H9 (cell line): Measurements from ENCODE around the gene EMX2. TPM values are rescaled to one million over a fixed set of nuclear protein-coding genes. Genes with fewer than 3 reads are reported as not detected.

Source experiments
- DNase-seq: peaks from one replicate; pipeline ENCODE4 v3.0.0-alpha.2; 2017
- H2AFZ ChIP-seq: one replicate; pipeline ENCODE4 v1.6.1; 2013; ENCODE audit warnings: mild to moderate bottlenecking, low read length, control low read depth, moderate library complexity
- H2AK5ac ChIP-seq: 2 replicates; pipeline ENCODE4 v1.6.1; 2013; ENCODE audit warnings: low read length, control low read depth, mixed read lengths; ENCODE audit not compliant: insufficient read length
- H2BK120ac ChIP-seq: one replicate; pipeline ENCODE4 v1.6.1; 2013; ENCODE audit warnings: low read depth, mild to moderate bottlenecking, low read length, control low read depth, inconsistent platforms; ENCODE audit not compliant: poor library complexity, severe bottlenecking
- H2BK12ac ChIP-seq: 2 replicates; pipeline ENCODE4 v1.6.1; 2013; ENCODE audit warnings: low read length, control low read depth, mixed read lengths, low read depth; ENCODE audit not compliant: insufficient read length
- H2BK15ac ChIP-seq: 2 replicates; pipeline ENCODE4 v1.6.1; 2013; ENCODE audit warnings: low read depth, low read length, control low read depth
- H2BK20ac ChIP-seq: one replicate; pipeline ENCODE4 v1.6.1; 2013; ENCODE audit warnings: low read depth, mild to moderate bottlenecking, low read length, control low read depth, inconsistent platforms; ENCODE audit not compliant: poor library complexity, severe bottlenecking
- H2BK5ac ChIP-seq: 2 replicates; pipeline ENCODE4 v1.6.1; 2013; ENCODE audit warnings: low read length, control low read depth, mixed read lengths; ENCODE audit not compliant: insufficient read length
- H3K14ac ChIP-seq: 2 replicates; pipeline ENCODE4 v1.6.1; 2013; ENCODE audit warnings: low read length, control low read depth; ENCODE audit not compliant: insufficient read depth
- H3K18ac ChIP-seq: 2 replicates; pipeline ENCODE4 v1.6.1; 2013; ENCODE audit warnings: low read depth, mild to moderate bottlenecking, mixed read lengths, low read length, control low read depth; ENCODE audit not compliant: insufficient read length
- H3K23ac ChIP-seq: 2 replicates; pipeline ENCODE4 v1.6.1; 2013; ENCODE audit warnings: low read length, control low read depth, mixed read lengths, low read depth; ENCODE audit not compliant: insufficient read length
- H3K23me2 ChIP-seq: 2 replicates; pipeline ENCODE4 v1.6.1; 2013; ENCODE audit warnings: low read depth, mild to moderate bottlenecking, mixed read lengths, low read length, control low read depth; ENCODE audit not compliant: insufficient read length, poor library complexity, severe bottlenecking
- H3K27ac ChIP-seq: 2 replicates; pipeline ENCODE4 v1.5.1; 2013; ENCODE audit warnings: low read length, control low read depth, mixed read lengths, low read depth; ENCODE audit not compliant: insufficient read length
- H3K27me3 ChIP-seq: 2 replicates; pipeline ENCODE4 v1.6.1; 2013; ENCODE audit warnings: low read length, control low read depth, inconsistent platforms; ENCODE audit not compliant: insufficient read depth
- H3K4ac ChIP-seq: 2 replicates; pipeline ENCODE4 v1.6.1; 2013; ENCODE audit warnings: low read depth, mild to moderate bottlenecking, control low read depth, inconsistent platforms, low read length, moderate library complexity
- H3K4me1 ChIP-seq: 2 replicates; pipeline ENCODE4 v1.6.1; 2013; ENCODE audit warnings: low read length, control low read depth, inconsistent platforms; ENCODE audit not compliant: insufficient read depth
- H3K4me2 ChIP-seq: 2 replicates; pipeline ENCODE4 v1.6.1; 2013; ENCODE audit warnings: low read length, control low read depth, mixed read lengths; ENCODE audit not compliant: insufficient read length, insufficient read depth
- H3K56ac ChIP-seq: 2 replicates; pipeline ENCODE4 v1.6.1; 2013; ENCODE audit warnings: low read depth, mild to moderate bottlenecking, mixed read lengths, low read length, control low read depth; ENCODE audit not compliant: insufficient read length
- H3K79me1 ChIP-seq: 2 replicates; pipeline ENCODE4 v1.6.1; 2013; ENCODE audit warnings: low read depth, mild to moderate bottlenecking, moderate library complexity, low read length, control low read depth, inconsistent platforms; ENCODE audit not compliant: insufficient read depth, poor library complexity, severe bottlenecking
- H3K79me2 ChIP-seq: 2 replicates; pipeline ENCODE4 v1.6.1; 2013; ENCODE audit warnings: low read length, control low read depth, inconsistent platforms; ENCODE audit not compliant: insufficient read depth
- H3K9ac ChIP-seq: 2 replicates; pipeline ENCODE4 v1.6.1; 2013; ENCODE audit warnings: low read length, control low read depth, mixed read lengths; ENCODE audit not compliant: insufficient read length; ENCODE audit errors: extremely low read depth
- H3K9me3 ChIP-seq: one replicate; pipeline ENCODE4 v1.6.1; 2013; ENCODE audit warnings: low read depth, low read length, inconsistent platforms; ENCODE audit not compliant: control insufficient read depth
- H3T11ph ChIP-seq: one replicate; pipeline ENCODE4 v1.6.1; 2013; ENCODE audit warnings: mild to moderate bottlenecking, low read length, control low read depth, inconsistent platforms
- H4K20me1 ChIP-seq: one replicate; pipeline ENCODE4 v1.6.1; 2013; ENCODE audit not compliant: control insufficient read depth, insufficient read length, insufficient read depth
- H4K5ac ChIP-seq: 2 replicates; pipeline ENCODE4 v1.6.1; 2013; ENCODE audit warnings: low read depth, mild to moderate bottlenecking, mixed read lengths, low read length, control low read depth; ENCODE audit not compliant: insufficient read length
- H4K8ac ChIP-seq: replicated peaks from 2 replicates; pipeline ENCODE4 v1.6.1; 2013; ENCODE audit warnings: low read length, control low read depth, mixed read lengths, low read depth; ENCODE audit not compliant: insufficient read length
- H4K91ac ChIP-seq: 2 replicates; pipeline ENCODE4 v1.6.1; 2013; ENCODE audit warnings: low read depth, mild to moderate bottlenecking, moderate library complexity, mixed read lengths, low read length, control low read depth; ENCODE audit not compliant: insufficient read length
- H3K27ac Mint-ChIP-seq, 3 experiments: 2 replicates in 2 of 3; 3 replicates in 1 of 3; pipeline ENCODE4 v1.8.0; 2020 to 2021; ENCODE audit warnings: mixed read lengths in 3 of 3, mild to moderate bottlenecking in 1 of 3, moderate library complexity in 1 of 3
- H3K27me3 Mint-ChIP-seq: 2 replicates; pipeline ENCODE4 v1.8.0; 2021; ENCODE audit warnings: low read depth, mild to moderate bottlenecking, moderate library complexity, mixed read lengths
- H3K36me3 Mint-ChIP-seq, 3 experiments: 2 replicates in 2 of 3; 3 replicates in 1 of 3; pipeline ENCODE4 v1.8.0; 2020 to 2021; ENCODE audit warnings: low read depth in 3 of 3, mixed read lengths in 3 of 3; ENCODE audit not compliant: insufficient read depth in 1 of 3
- H3K4me1 Mint-ChIP-seq, 2 experiments: 2 replicates each; pipeline ENCODE4 v1.8.0; 2020; ENCODE audit warnings: mixed read lengths in 2 of 2
- H3K4me3 Mint-ChIP-seq, 2 experiments: 2 replicates in 1 of 2; 3 replicates in 1 of 2; pipeline ENCODE4 v1.8.0; 2020 to 2021; ENCODE audit warnings: mild to moderate bottlenecking in 2 of 2, mixed read lengths in 2 of 2, moderate library complexity in 1 of 2
- H3K9me3 Mint-ChIP-seq, 2 experiments: 2 replicates in 1 of 2; 3 replicates in 1 of 2; pipeline ENCODE4 v1.8.0; 2020; ENCODE audit warnings: mild to moderate bottlenecking in 2 of 2, mixed read lengths in 2 of 2, moderate library complexity in 1 of 2
- WGBS: extraction: QIAGEN DNeasy Blood & Tissue Kit; methylation state at CpG from one replicate; pipeline ENCODE4 v1.1.7; 2013; ENCODE audit warnings: missing lambda C conversion rate, low lambda C conversion rate, mixed read lengths; ENCODE audit not compliant: insufficient read length; ENCODE audit errors: extremely low coverage; 5-methylcytosine and 5-hydroxymethylcytosine counted together
- total RNA-seq: library from RNA; stranded (reverse); gene quantifications from 2 replicates; pipeline ENCODE4 v1.2.1, GENCODE V29; 2021
- TF ChIP-seq, protein P1 (sequence below): fragments of 200-600 bp; sonication (generic); conservative IDR thresholded peaks from 3 replicates; pipeline ENCODE4 v1.8.0; 2021; ENCODE audit warnings: antibody characterized with exemption, mild to moderate bottlenecking

EMX2 gene
- total RNA-seq, 1 experiment from 2014 or later = not detected

DNA sequence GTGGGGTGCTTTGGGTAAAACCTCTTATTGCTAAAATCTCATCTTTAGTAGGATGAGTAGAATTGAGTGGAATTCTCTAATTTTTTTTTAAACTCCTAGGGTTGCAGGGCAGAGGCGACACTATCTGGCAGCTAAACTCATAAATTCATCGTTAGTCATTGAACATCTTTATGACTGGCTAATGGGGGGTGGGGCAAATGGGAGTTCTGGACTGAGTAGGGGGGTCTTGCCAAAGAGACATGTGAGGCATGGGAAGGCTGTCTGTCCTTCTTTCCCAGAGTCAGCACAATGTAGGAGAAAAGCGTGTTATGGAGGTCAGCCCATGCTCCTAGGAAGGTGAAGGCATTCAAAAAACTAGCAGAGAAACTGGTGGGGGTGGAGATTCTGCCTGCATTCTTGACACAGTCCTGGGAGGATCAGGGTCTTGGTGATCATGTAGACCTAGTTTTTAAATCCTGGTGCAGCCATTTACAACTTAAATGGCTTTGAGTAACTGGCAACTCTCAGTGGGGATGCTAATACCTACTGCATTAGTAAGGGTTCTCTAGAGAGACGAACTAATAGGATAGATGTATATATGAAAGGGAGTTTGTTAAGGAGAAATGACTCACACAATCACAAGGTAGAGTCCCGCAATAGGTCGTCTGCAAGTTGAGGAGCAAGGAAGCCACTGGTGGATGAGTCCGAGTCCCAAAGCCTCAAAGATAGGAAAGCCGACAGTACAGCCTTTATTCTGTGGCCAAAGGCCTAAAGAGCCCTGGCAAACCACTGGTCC lies 47.7 kb downstream of the EMX2 start:
- no peaks in the 10 kb centered on the region for H3K79me1 ChIP-seq
- no peak overlapping the region for H4K5ac ChIP-seq
- H3K79me2 ChIP-seq = no peaks in the 10 kb centered on the region
- H3K23ac ChIP-seq = no peak overlapping the region
- H3K9me3 Mint-ChIP-seq = 0 out of 5 replicates have a peak, but pooled peaks cover 0 to 2% of the 10 kb centered on the region in 2 experiments
- no peak overlapping the region for H2AFZ ChIP-seq
- no peak overlapping the region for H3K18ac ChIP-seq
- no peak overlapping the region for H2BK120ac ChIP-seq
- H3K9ac ChIP-seq = no peak overlapping the region
- DNase-seq = no peak
- no peak overlapping the region for H3K56ac ChIP-seq
- H3K27ac Mint-ChIP-seq = no peak overlapping the region
- no peaks in the 10 kb centered on the region for H3K27me3 ChIP-seq
- no peaks in the 10 kb centered on the region for H3K9me3 ChIP-seq
- no peak overlapping the region for H3T11ph ChIP-seq
- no peak overlapping the region for H2BK12ac ChIP-seq
- no peaks in the 10 kb centered on the region for H4K20me1 ChIP-seq
- H3K27me3 Mint-ChIP-seq = peaks cover 16% of the 10 kb centered on the region; the same call in 1 of the 2 replicates
- H3K4me3 Mint-ChIP-seq = no peak overlapping the region
- WGBS = no CpG with 5 or more reads among the region's 8 CpGs
- no peak overlapping the region for H3K4me2 ChIP-seq
- TF ChIP-seq, protein P1, sequence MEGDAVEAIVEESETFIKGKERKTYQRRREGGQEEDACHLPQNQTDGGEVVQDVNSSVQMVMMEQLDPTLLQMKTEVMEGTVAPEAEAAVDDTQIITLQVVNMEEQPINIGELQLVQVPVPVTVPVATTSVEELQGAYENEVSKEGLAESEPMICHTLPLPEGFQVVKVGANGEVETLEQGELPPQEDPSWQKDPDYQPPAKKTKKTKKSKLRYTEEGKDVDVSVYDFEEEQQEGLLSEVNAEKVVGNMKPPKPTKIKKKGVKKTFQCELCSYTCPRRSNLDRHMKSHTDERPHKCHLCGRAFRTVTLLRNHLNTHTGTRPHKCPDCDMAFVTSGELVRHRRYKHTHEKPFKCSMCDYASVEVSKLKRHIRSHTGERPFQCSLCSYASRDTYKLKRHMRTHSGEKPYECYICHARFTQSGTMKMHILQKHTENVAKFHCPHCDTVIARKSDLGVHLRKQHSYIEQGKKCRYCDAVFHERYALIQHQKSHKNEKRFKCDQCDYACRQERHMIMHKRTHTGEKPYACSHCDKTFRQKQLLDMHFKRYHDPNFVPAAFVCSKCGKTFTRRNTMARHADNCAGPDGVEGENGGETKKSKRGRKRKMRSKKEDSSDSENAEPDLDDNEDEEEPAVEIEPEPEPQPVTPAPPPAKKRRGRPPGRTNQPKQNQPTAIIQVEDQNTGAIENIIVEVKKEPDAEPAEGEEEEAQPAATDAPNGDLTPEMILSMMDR = no peak
- H3K36me3 Mint-ChIP-seq = no peaks in the 10 kb centered on the region
- H3K4ac ChIP-seq = no peak overlapping the region
- H2BK15ac ChIP-seq = no peak overlapping the region
- H3K14ac ChIP-seq = no peak overlapping the region
- H4K8ac ChIP-seq = no peak overlapping the region
- H3K4me1 ChIP-seq = no peaks in the 10 kb centered on the region
- no peak overlapping the region for H4K91ac ChIP-seq
- no peak overlapping the region for H2BK20ac ChIP-seq
- H3K4me1 Mint-ChIP-seq = 0 out of 4 replicates have a peak, but pooled peaks cover 0 to 3% of the 10 kb centered on the region in 2 experiments
- H2AK5ac ChIP-seq = no peak overlapping the region
- no peak overlapping the region for H3K27ac ChIP-seq
- H3K23me2 ChIP-seq = no peaks in the 10 kb centered on the region
- no peak overlapping the region for H2BK5ac ChIP-seq
